ENCODE results near the gene FBH1. TPM values are rescaled to one million over a fixed set of nuclear protein-coding genes. Genes with fewer than 3 reads are reported as not detected.
A peak's percentile ranks its signal among the peaks of the same experiment; 100 is the strongest.
"Not testable (repeated sequence)": the region's sequence is repeated elsewhere in the genome, so short reads cannot be mapped to it uniquely, and the experiment has no call there.

FBH1 gene
- total and polyA plus RNA-seq, 12 donors = 57.8 to 134 (median 76.0) TPM

DNA sequence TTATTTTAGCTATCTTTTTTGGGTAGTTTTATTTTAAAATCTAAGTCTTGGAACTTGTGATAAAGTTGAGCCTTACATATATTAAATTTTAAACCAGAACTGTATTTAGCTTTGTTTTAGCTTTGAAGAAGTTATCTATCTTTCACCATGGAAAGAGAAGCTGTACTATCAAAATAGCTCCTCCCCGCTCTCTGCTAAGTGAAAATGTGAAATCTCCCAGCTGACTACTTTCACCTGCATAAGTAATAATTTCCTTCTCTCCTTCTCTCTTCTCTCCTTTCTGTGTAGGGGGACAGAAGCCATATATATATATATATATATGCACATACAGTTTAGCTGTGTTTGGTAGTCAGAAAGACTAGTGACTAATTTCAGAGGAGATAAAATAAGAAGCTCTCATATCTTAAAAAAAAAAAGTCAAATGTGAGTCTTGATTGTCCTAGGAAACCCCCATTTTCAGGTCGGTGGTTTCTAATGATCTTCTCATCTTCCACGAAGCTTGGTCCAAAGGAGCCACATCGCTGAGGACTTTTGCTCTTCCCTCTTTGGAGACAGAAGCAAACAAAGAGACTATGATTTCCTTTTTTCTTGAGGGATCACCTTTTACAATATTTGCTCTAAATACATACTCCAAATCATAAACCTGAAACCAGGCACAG is 46.2 kb upstream of the FBH1 start:
- no peak overlapping the region for H3K27ac ChIP-seq
- H3K4me3 ChIP-seq = no peak overlapping the region
- peaks cover 3 to 33% (median 10%) of the 10 kb centered on the region in 9 donors for H3K4me1 ChIP-seq
- TF ChIP-seq CTCF (IDR thresholded peaks at IDR 0.05) = no peak
- ATAC-seq (no peak), DNase-seq (no peak)
- no peaks in the 10 kb centered on the region for H3K27me3 ChIP-seq
- WGBS, 2 donors = 78 to 83% methylated on average over 4 of the region's 4 CpGs
- H3K36me3 ChIP-seq = no peaks in the 10 kb centered on the region
- intact Hi-C loops (cut with DNase I) = no loop called here
- no peaks in the 10 kb centered on the region for H3K9me3 ChIP-seq

DNA sequence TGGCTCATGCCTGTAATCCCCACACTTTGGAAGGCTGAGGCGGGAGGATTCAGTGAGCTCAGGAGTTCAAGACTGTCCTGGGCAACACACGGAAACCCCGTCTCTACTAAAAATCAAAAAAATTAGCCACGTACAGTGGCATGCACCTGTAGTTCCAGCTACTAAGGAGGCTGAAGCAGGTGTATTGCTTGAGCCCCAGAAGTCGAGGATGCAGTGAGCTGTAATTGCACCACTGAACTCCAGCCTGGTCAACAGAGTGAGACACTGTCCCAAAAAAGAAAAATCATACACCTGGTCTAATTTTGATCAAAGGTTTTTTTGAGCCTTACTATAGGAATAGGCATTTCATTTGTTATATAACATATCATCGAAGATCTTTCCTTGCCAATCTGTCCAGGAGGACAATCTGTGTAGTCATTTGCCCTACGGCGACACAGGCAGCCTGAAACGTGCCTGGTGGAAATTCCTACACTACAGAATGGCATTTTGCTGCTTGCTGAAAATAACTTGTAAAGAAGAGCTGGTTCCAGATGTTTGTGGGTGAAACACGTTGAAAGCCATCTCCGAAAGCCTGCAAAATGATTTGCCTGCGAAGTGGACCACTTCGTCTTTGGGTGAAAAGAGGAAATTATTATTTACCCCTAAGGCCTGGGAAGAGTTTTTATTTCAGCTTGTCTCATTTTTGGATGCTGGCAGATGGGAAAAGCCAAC is 45.5 kb upstream of the FBH1 start:
- no peak for DNase-seq
- ATAC-seq = no peak

GRCh38 chr10:5846667-5847066 is 43.4 kb upstream of the FBH1 start:
- H3K27ac ChIP-seq = peak overlapping the region in 4 of 10 donors; percentile 10 to 60 (median 38)
- DNase-seq; H3K27me3 ChIP-seq; H3K4me3 ChIP-seq; H3K9me3 ChIP-seq; H3K36me3 ChIP-seq; intact Hi-C loops (cut with DNase I); ATAC-seq: not testable (repeated sequence)
- peaks cover 0 to 21% (median 5%) of the 10 kb centered on the region in 9 donors for H3K4me1 ChIP-seq
- WGBS, 2 donors = 96 to 98% methylated on average over 4 of the region's 4 CpGs

More for the DNA sequence above, 45.5 kb upstream of the FBH1 start:
- Histone ChIP-seq H3K36me3 (no peaks in the 10 kb centered on the region), H3K4me1 (peaks cover 3 to 33% (median 10%) of the 10 kb centered on the region in 9 donors), H3K27me3 (no peaks in the 10 kb centered on the region), H3K4me3 (no peak overlapping the region), H3K27ac (peak overlapping the region in 1 of 10 donors; percentile 30), H3K9me3 (no peaks in the 10 kb centered on the region)
- 69 to 72% methylated on average over 13 of the region's 13 CpGs for WGBS, 2 donors
- TF ChIP-seq CTCF (IDR thresholded peaks at IDR 0.05) = no peak
- intact Hi-C loops (cut with DNase I) = no loop called here

DNA sequence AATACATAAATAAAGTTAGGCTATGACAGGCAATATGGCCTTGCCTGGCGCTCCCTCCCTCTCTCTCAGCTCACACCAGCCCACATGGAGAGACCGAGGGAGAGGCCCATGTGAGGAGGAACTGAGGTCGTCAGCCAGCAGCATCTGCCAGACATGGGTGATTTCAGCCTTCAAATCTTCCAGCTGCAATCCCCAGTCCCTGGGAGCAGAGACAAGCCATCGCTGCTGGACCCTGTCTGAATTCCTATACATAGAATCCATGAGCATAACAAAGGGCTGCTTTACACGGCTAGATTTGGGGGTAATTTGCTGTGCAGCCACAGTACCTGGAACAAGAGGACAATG is 35.9 kb upstream of the FBH1 start:
- no peak for TF ChIP-seq CTCF (IDR thresholded peaks at IDR 0.05)
- ATAC-seq (peak in 1 of 8 donors; percentile 12), DNase-seq (no peak)
- H3K4me3 ChIP-seq = no peak overlapping the region
- intact Hi-C loops (cut with DNase I) = no loop called here
- H3K27ac ChIP-seq = no peak overlapping the region
- 70 to 77% methylated on average over 5 of the region's 5 CpGs for WGBS, 2 donors
- peaks cover 0 to 4% (median 0%) of the 10 kb centered on the region in 9 donors for H3K4me1 ChIP-seq
- no peaks in the 10 kb centered on the region for H3K9me3 ChIP-seq
- H3K36me3 ChIP-seq = no peaks in the 10 kb centered on the region
- H3K27me3 ChIP-seq = no peaks in the 10 kb centered on the region
